ENCODE data around the gene CACNA2D1. TPM values are rescaled to one million over a fixed set of nuclear protein-coding genes. Genes with fewer than 3 reads are reported as not detected.

Gene CACNA2D1
- total RNA-seq, 2 experiments from 2014 or later: not detected

DNA sequence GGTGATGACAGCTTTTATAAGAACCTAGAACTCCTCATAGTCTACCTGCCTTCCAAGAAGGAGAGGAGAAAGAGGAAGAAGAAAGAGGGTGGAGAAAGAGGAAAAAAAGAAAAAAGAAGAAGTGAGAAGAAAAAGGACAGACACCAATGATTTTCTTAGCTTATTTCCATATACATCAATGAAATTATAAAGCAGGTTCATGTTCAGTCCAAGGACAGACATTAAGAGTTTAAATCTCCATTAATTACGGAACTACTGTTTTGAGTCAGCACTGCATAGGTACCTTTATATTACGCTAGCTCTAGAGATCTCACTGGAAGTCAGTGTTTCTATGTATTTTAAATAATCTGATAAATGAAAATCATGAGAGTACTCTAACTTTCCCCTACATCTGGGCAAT is 364.8 kb downstream of the CACNA2D1 start:
- DNase-seq: no peak
- TF ChIP-seq, protein P1, sequence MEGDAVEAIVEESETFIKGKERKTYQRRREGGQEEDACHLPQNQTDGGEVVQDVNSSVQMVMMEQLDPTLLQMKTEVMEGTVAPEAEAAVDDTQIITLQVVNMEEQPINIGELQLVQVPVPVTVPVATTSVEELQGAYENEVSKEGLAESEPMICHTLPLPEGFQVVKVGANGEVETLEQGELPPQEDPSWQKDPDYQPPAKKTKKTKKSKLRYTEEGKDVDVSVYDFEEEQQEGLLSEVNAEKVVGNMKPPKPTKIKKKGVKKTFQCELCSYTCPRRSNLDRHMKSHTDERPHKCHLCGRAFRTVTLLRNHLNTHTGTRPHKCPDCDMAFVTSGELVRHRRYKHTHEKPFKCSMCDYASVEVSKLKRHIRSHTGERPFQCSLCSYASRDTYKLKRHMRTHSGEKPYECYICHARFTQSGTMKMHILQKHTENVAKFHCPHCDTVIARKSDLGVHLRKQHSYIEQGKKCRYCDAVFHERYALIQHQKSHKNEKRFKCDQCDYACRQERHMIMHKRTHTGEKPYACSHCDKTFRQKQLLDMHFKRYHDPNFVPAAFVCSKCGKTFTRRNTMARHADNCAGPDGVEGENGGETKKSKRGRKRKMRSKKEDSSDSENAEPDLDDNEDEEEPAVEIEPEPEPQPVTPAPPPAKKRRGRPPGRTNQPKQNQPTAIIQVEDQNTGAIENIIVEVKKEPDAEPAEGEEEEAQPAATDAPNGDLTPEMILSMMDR (IDR thresholded peaks at IDR 0.05): no peak
- no peaks in the 10 kb centered on the region for H3K9me3 Mint-ChIP-seq
- no peaks in the 10 kb centered on the region for H3K27me3 Mint-ChIP-seq
- no peaks in the 10 kb centered on the region for H3K4me1 Mint-ChIP-seq (ENCODE audit: low read depth)
- ChIA-PET CTCF (no interaction called here), POLR2A (no interaction called here)
- intact Hi-C loops (cut with micrococcal nuclease): no loop called here
- no peaks in the 10 kb centered on the region for H3K36me3 Mint-ChIP-seq (ENCODE audit: low read depth)
- H3K4me3 Mint-ChIP-seq: no peak overlapping the region
- ATAC-seq: no peak
- H3K27ac Mint-ChIP-seq: no peak overlapping the region

DNA sequence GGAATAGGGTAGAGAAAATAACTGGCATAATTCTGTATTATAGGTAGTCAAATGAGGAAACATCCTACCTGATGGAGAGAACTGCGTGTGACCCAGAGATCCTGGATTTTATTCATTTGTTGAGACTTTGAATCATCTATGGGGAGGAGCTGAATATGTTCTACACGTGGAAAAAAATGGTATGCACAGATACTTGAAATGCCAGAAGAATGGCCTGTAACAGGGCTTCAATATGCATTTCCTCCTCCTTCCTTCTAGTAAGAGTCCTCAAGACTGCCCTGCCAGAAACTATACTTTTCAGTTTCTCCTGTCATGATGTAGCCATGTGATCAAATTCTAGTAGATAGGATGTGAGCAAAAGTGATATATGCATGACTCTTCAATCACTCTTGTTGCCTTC is 372.1 kb downstream of the CACNA2D1 start:
- no peak for ATAC-seq
- Mint-ChIP-seq H3K9me3 (no peaks in the 10 kb centered on the region), H3K36me3 (ENCODE audit: low read depth) (no peaks in the 10 kb centered on the region), H3K4me1 (ENCODE audit: low read depth) (no peaks in the 10 kb centered on the region), H3K27ac (no peak overlapping the region), H3K4me3 (no peak overlapping the region), H3K27me3 (no peaks in the 10 kb centered on the region)
- TF ChIP-seq, protein P1 (IDR thresholded peaks at IDR 0.05): no peak
- no peak for DNase-seq
- CTCF ChIA-PET: interaction anchor here (1.1 kb wide), 1 partner anchor 9 kb away, joined by 4 read pairs; no protein-coding TSS in a partner anchor
- intact Hi-C loops (cut with micrococcal nuclease): no loop called here
- POLR2A ChIA-PET: no interaction called here

DNA sequence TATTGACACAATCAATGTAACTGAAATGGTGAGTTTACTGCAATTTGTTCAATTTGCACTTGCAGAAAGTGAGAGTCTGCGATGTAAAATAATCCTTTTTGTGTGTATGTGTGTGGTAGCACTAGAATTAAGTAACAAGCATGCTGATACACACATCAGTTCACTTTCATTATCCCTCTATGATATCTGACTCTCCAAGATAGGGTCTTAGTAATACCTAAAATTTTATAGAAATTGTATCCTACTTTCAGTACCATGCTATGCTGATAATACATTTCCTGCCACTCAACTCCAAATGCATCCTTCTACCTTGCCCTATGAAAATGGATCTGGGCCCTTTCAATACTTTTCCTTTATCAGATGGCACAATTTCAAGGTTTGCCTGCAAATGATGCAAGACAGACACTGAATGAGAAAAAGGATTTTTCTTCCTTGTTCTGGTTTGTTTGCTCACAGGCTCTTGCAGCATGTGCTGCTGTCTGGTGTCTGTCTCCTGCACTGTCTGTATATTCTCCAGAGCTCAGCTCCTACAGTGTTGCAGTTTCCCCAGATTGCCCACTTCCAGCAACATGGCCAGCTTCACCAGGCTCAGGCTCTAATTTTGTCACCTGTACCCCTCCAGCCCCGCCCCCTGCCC is 375.8 kb downstream of the CACNA2D1 start:
- DNase-seq (no peak), ATAC-seq (no peak)
- Mint-ChIP-seq H3K27me3 (no peaks in the 10 kb centered on the region), H3K36me3 (ENCODE audit: low read depth) (no peaks in the 10 kb centered on the region), H3K4me3 (no peak overlapping the region), H3K9me3 (no peaks in the 10 kb centered on the region), H3K27ac (no peak overlapping the region), H3K4me1 (ENCODE audit: low read depth) (no peaks in the 10 kb centered on the region)
- ChIA-PET CTCF (no interaction called here), POLR2A (no interaction called here)
- intact Hi-C loops (cut with micrococcal nuclease): no loop called here
- TF ChIP-seq, protein P1 (IDR thresholded peaks at IDR 0.05): no peak

DNA sequence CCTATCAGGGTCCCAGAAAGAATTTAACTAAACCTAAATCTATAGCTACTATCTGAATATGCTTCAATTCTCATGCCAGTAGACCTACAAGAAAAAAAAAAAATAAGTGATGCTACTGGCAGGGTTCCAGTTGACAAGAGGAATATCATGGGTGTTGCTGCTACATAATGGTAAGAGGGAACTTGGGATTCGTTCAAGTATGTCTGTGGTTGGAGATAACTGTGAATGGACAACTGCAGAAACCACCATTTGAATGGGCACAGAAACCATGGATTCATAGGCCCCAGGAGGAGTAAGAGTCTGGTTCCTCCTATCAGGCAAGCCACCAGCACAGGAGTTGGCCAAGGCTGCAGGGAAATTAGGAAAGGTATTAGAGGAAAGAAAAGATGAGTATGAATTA is 386.1 kb downstream of the CACNA2D1 start:
- H3K36me3 Mint-ChIP-seq (ENCODE audit: low read depth): no peaks in the 10 kb centered on the region
- intact Hi-C loops (cut with micrococcal nuclease): no loop called here
- POLR2A ChIA-PET: no interaction called here
- no peak overlapping the region for H3K4me3 Mint-ChIP-seq
- H3K27me3 Mint-ChIP-seq: no peaks in the 10 kb centered on the region
- CTCF ChIA-PET: interaction anchor here (1.1 kb wide), 1 partner anchor 12 kb away, joined by 3 read pairs; no protein-coding TSS in a partner anchor
- TF ChIP-seq, protein P1 (IDR thresholded peaks at IDR 0.05): no peak
- H3K9me3 Mint-ChIP-seq: peaks cover 4% of the 10 kb centered on the region
- no peak overlapping the region for H3K27ac Mint-ChIP-seq
- no peaks in the 10 kb centered on the region for H3K4me1 Mint-ChIP-seq (ENCODE audit: low read depth)
- ATAC-seq: no peak
- no peak for DNase-seq

DNA sequence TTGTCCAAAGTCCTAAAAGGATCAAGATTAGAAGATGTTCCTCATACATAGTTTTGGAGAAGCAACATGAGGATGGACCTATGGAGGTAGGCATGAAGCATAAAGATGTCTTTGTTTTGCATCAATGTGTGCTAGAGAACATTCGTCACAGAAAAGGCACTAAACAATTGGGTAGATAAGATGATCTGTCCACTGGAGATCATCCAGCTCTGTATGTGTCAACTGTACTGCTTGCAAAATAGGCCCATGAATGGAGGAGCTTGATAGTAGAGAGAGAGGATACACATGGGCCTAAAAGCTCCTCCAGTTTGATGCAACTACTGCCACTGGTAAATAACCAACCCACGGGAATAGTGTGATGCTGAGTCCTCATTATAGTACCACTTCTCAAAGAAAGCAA is 387.3 kb downstream of the CACNA2D1 start:
- Mint-ChIP-seq H3K9me3 (peaks cover 4% of the 10 kb centered on the region), H3K27ac (no peak overlapping the region), H3K27me3 (no peaks in the 10 kb centered on the region), H3K36me3 (ENCODE audit: low read depth) (no peaks in the 10 kb centered on the region), H3K4me1 (ENCODE audit: low read depth) (no peaks in the 10 kb centered on the region), H3K4me3 (no peak overlapping the region)
- ChIA-PET CTCF (no interaction called here), POLR2A (no interaction called here)
- TF ChIP-seq, protein P1 (IDR thresholded peaks at IDR 0.05): no peak
- ATAC-seq: no peak
- no peak for DNase-seq
- intact Hi-C loops (cut with micrococcal nuclease): no loop called here
